Esophagus squamous epithelium (tissue), 4 donors: ENCODE results near the gene SAC3D1.
"Not testable (repeated sequence)": the region's sequence is repeated elsewhere in the genome, so short reads cannot be mapped to it uniquely, and the experiment has no call there.

Source experiments
- CTCF ChIP-seq, 6 experiments: fragments of 450-650 bp in 4 of 6; fragments of 200-600 bp in 2 of 6; sonication (generic) in 2 of 6; IDR thresholded peaks; one replicate each; pipeline ENCODE4 v1.5.1; 2016 to 2019; ENCODE audit warnings: antibody characterized with exemption in 6 of 6, mild to moderate bottlenecking in 4 of 6, moderate library complexity in 4 of 6
- POLR2A ChIP-seq, 4 donors: fragments of 450-650 bp; IDR thresholded peaks; one replicate each; pipeline ENCODE4 v1.6.1; 2017; ENCODE audit warnings: antibody characterized with exemption in 4 of 4, mild to moderate bottlenecking in 4 of 4, moderate library complexity in 3 of 4

- not testable (repeated sequence) for TF ChIP-seq CTCF, POLR2A (IDR thresholded peaks at IDR 0.05)
Observed at GRCh38 chr11:65003968-65004367, 37.0 kb upstream of the SAC3D1 start.
